Thymus (tissue), 11 donors: ENCODE results near the gene SRSF3. TPM values are rescaled to one million over a fixed set of nuclear protein-coding genes. Genes with fewer than 3 reads are reported as not detected.
"Not testable (repeated sequence)": the region's sequence is repeated elsewhere in the genome, so short reads cannot be mapped to it uniquely, and the experiment has no call there.

Source experiments
- DNase-seq, 9 donors: peaks; one replicate each; pipeline ENCODE4 v3.0.0-alpha.2; 2013; ENCODE audit warnings: low spot score in 9 of 9, low read depth in 6 of 9, missing footprints in 1 of 9
- H3K27ac ChIP-seq, 2 donors: one replicate each; pipeline ENCODE4 v1.5.1; 2013; ENCODE audit warnings: control low read depth in 1 of 2, low read depth in 1 of 2, low read length in 1 of 2, mild to moderate bottlenecking in 1 of 2, moderate library complexity in 1 of 2
- H3K27me3 ChIP-seq, 2 donors: one replicate each; pipeline ENCODE4 v1.5.1; 2013; ENCODE audit warnings: low read length in 1 of 2; ENCODE audit not compliant: control insufficient read depth in 2 of 2, insufficient read depth in 1 of 2
- H3K36me3 ChIP-seq, 2 donors: one replicate each; pipeline ENCODE4 v1.5.1; 2013; ENCODE audit warnings: low read length in 1 of 2, mild to moderate bottlenecking in 1 of 2, moderate library complexity in 1 of 2; ENCODE audit not compliant: control insufficient read depth in 2 of 2, insufficient read depth in 2 of 2
- H3K4me1 ChIP-seq, 2 donors: one replicate each; pipeline ENCODE4 v1.5.1; 2013; ENCODE audit warnings: low read length in 2 of 2; ENCODE audit not compliant: control insufficient read depth in 2 of 2, insufficient read depth in 2 of 2
- H3K4me3 ChIP-seq, 2 donors: one replicate each; pipeline ENCODE4 v1.5.1; 2013; ENCODE audit warnings: low read length in 2 of 2, control low read depth in 1 of 2, mild to moderate bottlenecking in 1 of 2
- H3K9me3 ChIP-seq, 2 donors: one replicate each; pipeline ENCODE4 v1.5.1; 2013; ENCODE audit warnings: low read length in 1 of 2, mild to moderate bottlenecking in 1 of 2; ENCODE audit not compliant: control insufficient read depth in 2 of 2, insufficient read depth in 1 of 2
- WGBS: extraction: QIAGEN DNeasy Blood & Tissue Kit; methylation state at CpG from one replicate; pipeline ENCODE4 v1.1.7; 2013; 5-methylcytosine and 5-hydroxymethylcytosine counted together
- polyA plus RNA-seq: library from polyadenylated mRNA; stranded (reverse); fragments of 200-250 nt; gene quantifications from one replicate; pipeline ENCODE4 v1.2.3, GENCODE V29; 2013
- total RNA-seq: library from RNA; stranded (reverse); fragments of 120-200 nt; gene quantifications from one replicate; pipeline ENCODE4 v1.2.4, GENCODE V29; 2013
- donor health status: healthy.

Gene SRSF3
- total and polyA plus RNA-seq, 2 donors, result 299 to 454 TPM

GRCh38 chr6:36598739-36599318, 4.7 kb downstream of the SRSF3 start:
- H3K36me3 ChIP-seq, result peaks cover 51 to 82% of the 10 kb centered on the region in 2 donors
- no peak for DNase-seq
- no peak overlapping the region for H3K4me3 ChIP-seq
- H3K4me1 ChIP-seq, result peaks cover 35 to 42% of the 10 kb centered on the region in 2 donors
- no peaks in the 10 kb centered on the region for H3K9me3 ChIP-seq
- WGBS, result 89% methylated on average over 11 of the region's 11 CpGs
- no peaks in the 10 kb centered on the region for H3K27me3 ChIP-seq
- peak overlapping the region in 1 of 2 donors; percentile 15 for H3K27ac ChIP-seq

- WGBS, result 91% methylated on average over 14 of the region's 14 CpGs
- DNase-seq, result no peak
- no peak overlapping the region for H3K27ac ChIP-seq
- peaks cover 35 to 41% of the 10 kb centered on the region in 2 donors for H3K4me1 ChIP-seq
- peaks cover 58 to 92% of the 10 kb centered on the region in 2 donors for H3K36me3 ChIP-seq
- no peak overlapping the region for H3K4me3 ChIP-seq
- no peaks in the 10 kb centered on the region for H3K9me3 ChIP-seq
- H3K27me3 ChIP-seq, result no peaks in the 10 kb centered on the region
Measured at GRCh38 chr6:36599791-36600209, 5.6 kb downstream of the SRSF3 start.

GRCh38 chr6:36600564-36601146, 6.5 kb downstream of the SRSF3 start:
- Histone ChIP-seq H3K4me1 (peaks cover 35 to 41% of the 10 kb centered on the region in 2 donors), H3K9me3 (no peaks in the 10 kb centered on the region), H3K4me3 (no peak overlapping the region), H3K27me3 (no peaks in the 10 kb centered on the region), H3K27ac (no peak overlapping the region), H3K36me3 (peaks cover 62 to 98% of the 10 kb centered on the region in 2 donors)
- DNase-seq, result no peak
- WGBS, result 93% methylated on average over 6 of the region's 6 CpGs

GRCh38 chr6:36601818-36602217, 7.7 kb downstream of the SRSF3 start:
- H3K9me3 ChIP-seq, H3K4me3 ChIP-seq, DNase-seq, H3K27me3 ChIP-seq: not testable (repeated sequence)
- peaks cover 71 to 99% of the 10 kb centered on the region in 2 donors for H3K36me3 ChIP-seq
- H3K4me1 ChIP-seq, result peaks cover 33 to 38% of the 10 kb centered on the region in 2 donors
- WGBS, result 59% methylated on average over 3 of the region's 3 CpGs
- H3K27ac ChIP-seq, result peak overlapping the region; percentile 52 to 61

GRCh38 chr6:36603222-36604089, 9.3 kb downstream of the SRSF3 start:
- no peak overlapping the region for H3K27ac ChIP-seq
- H3K9me3 ChIP-seq, result no peaks in the 10 kb centered on the region
- peaks cover 18 to 28% of the 10 kb centered on the region in 2 donors for H3K4me1 ChIP-seq
- no peaks in the 10 kb centered on the region for H3K27me3 ChIP-seq
- no peak overlapping the region for H3K4me3 ChIP-seq
- 97% methylated on average over 3 of the region's 3 CpGs for WGBS
- DNase-seq, result no peak
- H3K36me3 ChIP-seq, result peaks cover 66 to 99% of the 10 kb centered on the region in 2 donors

GRCh38 chr6:36604090-36605060, 10.2 kb downstream of the SRSF3 start:
- peaks cover 14 to 21% of the 10 kb centered on the region in 2 donors for H3K4me1 ChIP-seq
- peaks cover 69 to 99% of the 10 kb centered on the region in 2 donors for H3K36me3 ChIP-seq
- no peak overlapping the region for H3K4me3 ChIP-seq
- no peaks in the 10 kb centered on the region for H3K27me3 ChIP-seq
- no peak overlapping the region for H3K27ac ChIP-seq
- WGBS, result 98% methylated on average over 6 of the region's 6 CpGs
- no peaks in the 10 kb centered on the region for H3K9me3 ChIP-seq
- no peak for DNase-seq

GRCh38 chr6:36605143-36605542, 11.0 kb downstream of the SRSF3 start:
- DNase-seq, result no peak
- H3K27me3 ChIP-seq, result no peaks in the 10 kb centered on the region
- H3K4me3 ChIP-seq, result no peak overlapping the region
- 95% methylated on average over 5 of the region's 5 CpGs for WGBS
- H3K36me3 ChIP-seq, result peaks cover 69 to 99% of the 10 kb centered on the region in 2 donors
- H3K27ac ChIP-seq, result no peak overlapping the region
- H3K9me3 ChIP-seq, result no peaks in the 10 kb centered on the region
- peaks cover 9 to 14% of the 10 kb centered on the region in 2 donors for H3K4me1 ChIP-seq

GRCh38 chr6:36605560-36606391, 11.6 kb downstream of the SRSF3 start:
- Histone ChIP-seq H3K36me3 (peaks cover 71 to 98% of the 10 kb centered on the region in 2 donors), H3K27me3 (no peaks in the 10 kb centered on the region), H3K9me3 (no peaks in the 10 kb centered on the region), H3K4me1 (peaks cover 7 to 13% of the 10 kb centered on the region in 2 donors), H3K4me3 (no peak overlapping the region), H3K27ac (no peak overlapping the region)
- WGBS, result 97% methylated on average over 7 of the region's 7 CpGs
- DNase-seq, result no peak
